A549 (cell line): ENCODE results near the gene METRNL.

Experiments used
- MYC ChIP-seq: IDR thresholded peaks from 2 replicates; pipeline ENCODE4 v1.6.1; 2012; ENCODE audit warnings: mild to moderate bottlenecking, inconsistent platforms, low read length, improper control_type of control experiment, borderline replicate concordance
- POLR2A ChIP-seq: IDR thresholded peaks from 2 replicates; pipeline ENCODE4 v1.6.1; 2012; ENCODE audit warnings: mild to moderate bottlenecking, low read length
- TF ChIP-seq, protein P1 (sequence below): fragments of >200 bp; sonication (Bioruptor Twin); formaldehyde crosslinking; IDR thresholded peaks from 3 replicates; pipeline ENCODE4 v1.5.1; 2016

DNA sequence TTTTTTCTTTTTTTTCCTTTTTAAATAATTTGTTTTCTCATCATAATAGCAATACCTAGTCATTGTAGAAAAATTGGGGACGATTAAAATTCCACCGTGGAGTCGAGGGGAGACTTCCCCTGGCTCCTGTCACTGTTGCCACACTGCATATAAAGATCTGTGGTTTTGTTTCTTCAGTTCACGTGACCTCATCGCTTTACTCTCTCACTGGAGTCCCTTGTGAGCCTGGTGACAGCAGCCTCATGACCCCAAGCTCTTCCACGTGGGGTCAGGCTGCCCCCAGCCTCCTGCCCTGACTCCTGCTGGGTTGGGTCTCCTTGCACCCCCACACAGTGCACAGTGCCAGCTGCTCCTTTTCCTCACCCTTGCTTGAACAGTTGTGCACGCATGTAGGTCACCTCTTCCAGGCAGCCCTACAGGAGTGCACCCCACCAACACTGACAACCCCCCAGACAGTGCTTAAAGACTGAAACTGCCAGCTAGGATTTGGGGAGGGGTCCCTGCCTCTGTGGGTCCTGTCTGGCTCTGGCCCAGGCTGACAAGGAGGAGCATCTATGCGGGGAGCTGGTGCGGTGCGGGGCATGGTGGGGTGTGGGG, 7.3 kb upstream of the METRNL start:
- TF ChIP-seq MYC (no peak), POLR2A (no peak)
- TF ChIP-seq, protein P1, sequence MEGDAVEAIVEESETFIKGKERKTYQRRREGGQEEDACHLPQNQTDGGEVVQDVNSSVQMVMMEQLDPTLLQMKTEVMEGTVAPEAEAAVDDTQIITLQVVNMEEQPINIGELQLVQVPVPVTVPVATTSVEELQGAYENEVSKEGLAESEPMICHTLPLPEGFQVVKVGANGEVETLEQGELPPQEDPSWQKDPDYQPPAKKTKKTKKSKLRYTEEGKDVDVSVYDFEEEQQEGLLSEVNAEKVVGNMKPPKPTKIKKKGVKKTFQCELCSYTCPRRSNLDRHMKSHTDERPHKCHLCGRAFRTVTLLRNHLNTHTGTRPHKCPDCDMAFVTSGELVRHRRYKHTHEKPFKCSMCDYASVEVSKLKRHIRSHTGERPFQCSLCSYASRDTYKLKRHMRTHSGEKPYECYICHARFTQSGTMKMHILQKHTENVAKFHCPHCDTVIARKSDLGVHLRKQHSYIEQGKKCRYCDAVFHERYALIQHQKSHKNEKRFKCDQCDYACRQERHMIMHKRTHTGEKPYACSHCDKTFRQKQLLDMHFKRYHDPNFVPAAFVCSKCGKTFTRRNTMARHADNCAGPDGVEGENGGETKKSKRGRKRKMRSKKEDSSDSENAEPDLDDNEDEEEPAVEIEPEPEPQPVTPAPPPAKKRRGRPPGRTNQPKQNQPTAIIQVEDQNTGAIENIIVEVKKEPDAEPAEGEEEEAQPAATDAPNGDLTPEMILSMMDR, result no peak
